OCI-LY1 (cell line): ENCODE results near the gene INPP5K.
A peak's percentile ranks its signal among the peaks of the same experiment; 100 is the strongest.
"Not testable (repeated sequence)": the region's sequence is repeated elsewhere in the genome, so short reads cannot be mapped to it uniquely, and the experiment has no call there.

Experiments
- H2AFZ ChIP-seq: fragments of 200-600 bp; sonication (generic), shearing (Covaris generic); 2 replicates; pipeline ENCODE4 v1.6.0; 2014; ENCODE audit warnings: antibody characterized with exemption, mild to moderate bottlenecking, low read length
- H3F3A ChIP-seq: fragments of 200-600 bp; sonication (generic), shearing (Covaris generic); 2 replicates; pipeline ENCODE4 v1.6.0; 2014; ENCODE audit warnings: mild to moderate bottlenecking, antibody characterized with exemption, low read length, moderate library complexity; ENCODE audit not compliant: insufficient read depth
- H3K27ac ChIP-seq: fragments of 200-600 bp; sonication (generic); 2 replicates; pipeline ENCODE4 v1.5.1; 2014; ENCODE audit warnings: low read length, mixed run types, mild to moderate bottlenecking, low read depth; ENCODE audit not compliant: poor library complexity, severe bottlenecking
- H3K27me3 ChIP-seq: fragments of 200-600 bp; sonication (generic); 2 replicates; pipeline ENCODE4 v1.6.0; 2014; ENCODE audit warnings: antibody characterized with exemption, mild to moderate bottlenecking, low read length, moderate library complexity; ENCODE audit not compliant: insufficient read depth
- H3K36me3 ChIP-seq: fragments of 200-600 bp; sonication (generic); 2 replicates; pipeline ENCODE4 v1.6.1; 2014; ENCODE audit warnings: mild to moderate bottlenecking, antibody characterized with exemption, low read length, moderate library complexity, mixed read lengths; ENCODE audit not compliant: insufficient read depth
- H3K4me1 ChIP-seq: fragments of 200-600 bp; sonication (generic); 2 replicates; pipeline ENCODE4 v1.5.1; 2014; ENCODE audit warnings: mild to moderate bottlenecking, low read length, moderate library complexity; ENCODE audit not compliant: insufficient read depth, severe bottlenecking
- H3K4me2 ChIP-seq: fragments of 200-600 bp; sonication (generic), shearing (Covaris generic); 2 replicates; pipeline ENCODE4 v1.6.1; 2014; ENCODE audit warnings: low read length
- H3K4me3 ChIP-seq: fragments of 200-600 bp; sonication (generic); 2 replicates; pipeline ENCODE4 v1.5.1; 2014; ENCODE audit warnings: low read length, low read depth, mild to moderate bottlenecking, mixed read lengths; ENCODE audit not compliant: poor library complexity, severe bottlenecking
- H3K79me2 ChIP-seq: fragments of 200-600 bp; shearing (Covaris generic); 2 replicates; pipeline ENCODE4 v1.6.1; 2016; ENCODE audit warnings: mixed run types, low read length, mixed read lengths; ENCODE audit not compliant: insufficient read depth
- H3K9ac ChIP-seq: fragments of 200-600 bp; sonication (generic), shearing (Covaris generic); 2 replicates; pipeline ENCODE4 v1.6.1; 2014; ENCODE audit warnings: mild to moderate bottlenecking, low read length, mixed read lengths
- H3K9me2 ChIP-seq: fragments of 200-600 bp; sonication (generic), shearing (Covaris generic); 2 replicates; pipeline ENCODE4 v1.6.1; 2014; ENCODE audit warnings: low read depth, mild to moderate bottlenecking, low read length, mixed read lengths
- H3K9me3 ChIP-seq: fragments of 200-600 bp; shearing (Covaris generic); 2 replicates; pipeline ENCODE4 v1.6.1; 2014; ENCODE audit warnings: low read length, mixed read lengths
- H4K20me1 ChIP-seq: fragments of 200-600 bp; sonication (generic), shearing (Covaris generic); 2 replicates; pipeline ENCODE4 v1.6.0; 2016; ENCODE audit warnings: mild to moderate bottlenecking, low read length; ENCODE audit not compliant: insufficient read depth
- EZH2 ChIP-seq: fragments of 200-600 bp; sonication (generic), shearing (Covaris generic); IDR thresholded peaks from 2 replicates; pipeline ENCODE4 v1.8.0; 2017; ENCODE audit warnings: borderline replicate concordance, mixed run types, mild to moderate bottlenecking, antibody characterized with exemption, low read length, moderate library complexity, mixed read lengths
- TF ChIP-seq, protein P1 (sequence below): fragments of 200-600 bp; sonication (generic), shearing (Covaris generic); IDR thresholded peaks from 2 replicates; pipeline ENCODE4 v1.5.1; 2017; ENCODE audit warnings: mild to moderate bottlenecking, antibody characterized with exemption, low read length, moderate library complexity, mixed read lengths

The INPP5K gene

DNA sequence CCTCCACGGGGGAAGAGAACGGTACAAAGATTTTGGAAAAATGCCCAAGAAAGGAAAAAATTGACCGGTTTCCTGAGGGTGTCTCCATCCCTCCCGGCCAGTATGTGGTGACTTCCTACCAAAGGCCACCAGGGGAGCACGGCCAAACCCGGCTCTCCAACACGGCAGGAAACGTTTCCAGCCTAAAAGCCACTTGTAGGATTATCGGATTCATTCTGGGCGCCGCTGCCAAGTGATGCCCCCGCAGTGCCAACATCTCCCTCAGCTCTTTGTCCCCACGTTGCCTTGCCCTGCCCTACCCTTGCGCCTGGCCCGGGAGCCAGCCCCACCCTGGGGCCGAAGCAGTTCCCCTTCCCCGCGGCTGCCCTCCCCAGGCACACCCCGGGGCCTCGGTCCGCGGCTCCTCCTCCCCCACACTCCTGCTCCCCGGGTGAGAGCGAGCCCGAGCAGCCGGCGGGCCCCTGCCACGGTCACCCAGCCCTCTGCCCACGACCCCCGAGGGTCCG lies 61.1 kb downstream of the INPP5K start:
- H2AFZ ChIP-seq = no peak overlapping the region
- H3K27ac ChIP-seq = no peak overlapping the region
- H3K9ac ChIP-seq = peak overlapping the region; percentile 79
- H3K4me2 ChIP-seq = peak overlapping the region; percentile 99
- H3K9me2 ChIP-seq = no peaks in the 10 kb centered on the region
- no peaks in the 10 kb centered on the region for H3F3A ChIP-seq
- H3K79me2 ChIP-seq = peaks cover 45% of the 10 kb centered on the region
- peaks cover 17% of the 10 kb centered on the region; the same call in 1 of the 2 replicates for H3K36me3 ChIP-seq
- no peaks in the 10 kb centered on the region; the same call in 1 of the 2 replicates for H3K27me3 ChIP-seq
- H3K9me3 ChIP-seq = no peaks in the 10 kb centered on the region
- TF ChIP-seq EZH2 = no peak
- TF ChIP-seq, protein P1, sequence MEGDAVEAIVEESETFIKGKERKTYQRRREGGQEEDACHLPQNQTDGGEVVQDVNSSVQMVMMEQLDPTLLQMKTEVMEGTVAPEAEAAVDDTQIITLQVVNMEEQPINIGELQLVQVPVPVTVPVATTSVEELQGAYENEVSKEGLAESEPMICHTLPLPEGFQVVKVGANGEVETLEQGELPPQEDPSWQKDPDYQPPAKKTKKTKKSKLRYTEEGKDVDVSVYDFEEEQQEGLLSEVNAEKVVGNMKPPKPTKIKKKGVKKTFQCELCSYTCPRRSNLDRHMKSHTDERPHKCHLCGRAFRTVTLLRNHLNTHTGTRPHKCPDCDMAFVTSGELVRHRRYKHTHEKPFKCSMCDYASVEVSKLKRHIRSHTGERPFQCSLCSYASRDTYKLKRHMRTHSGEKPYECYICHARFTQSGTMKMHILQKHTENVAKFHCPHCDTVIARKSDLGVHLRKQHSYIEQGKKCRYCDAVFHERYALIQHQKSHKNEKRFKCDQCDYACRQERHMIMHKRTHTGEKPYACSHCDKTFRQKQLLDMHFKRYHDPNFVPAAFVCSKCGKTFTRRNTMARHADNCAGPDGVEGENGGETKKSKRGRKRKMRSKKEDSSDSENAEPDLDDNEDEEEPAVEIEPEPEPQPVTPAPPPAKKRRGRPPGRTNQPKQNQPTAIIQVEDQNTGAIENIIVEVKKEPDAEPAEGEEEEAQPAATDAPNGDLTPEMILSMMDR = peak; percentile 35
- H4K20me1 ChIP-seq = 0 out of 2 replicates have a peak, but pooled peaks cover 2% of the 10 kb centered on the region
- peak overlapping the region; percentile 88 for H3K4me3 ChIP-seq
- H3K4me1 ChIP-seq = peaks cover 25% of the 10 kb centered on the region

DNA sequence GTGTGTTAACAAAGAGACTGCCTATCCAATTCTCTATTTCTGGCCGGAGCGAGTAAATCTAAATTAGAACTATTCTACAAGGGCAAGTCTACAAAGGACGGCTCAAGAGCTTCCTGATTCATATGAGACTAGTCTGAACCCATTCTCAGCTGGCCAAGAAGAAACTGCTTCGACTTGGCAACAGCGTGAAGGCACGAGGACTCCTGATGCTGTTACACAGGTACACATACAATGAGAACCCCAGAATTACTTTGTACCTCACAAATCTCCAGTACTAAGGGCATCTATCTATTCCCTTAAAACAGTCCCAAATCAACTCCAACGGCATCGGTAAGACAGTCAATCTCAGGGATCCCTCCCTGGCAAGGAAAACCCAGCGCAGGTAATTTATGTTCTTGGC lies 61.9 kb downstream of the INPP5K start:
- no peaks in the 10 kb centered on the region for H3K9me3 ChIP-seq
- H3K4me2 ChIP-seq = peak overlapping the region; percentile 99
- TF ChIP-seq, protein P1 = no peak
- H3K36me3 ChIP-seq = peaks cover 17% of the 10 kb centered on the region; the same call in 1 of the 2 replicates
- H2AFZ ChIP-seq = no peak overlapping the region
- no peak overlapping the region for H3K27ac ChIP-seq
- peaks cover 51% of the 10 kb centered on the region for H3K79me2 ChIP-seq
- H3K9ac ChIP-seq = peak overlapping the region; percentile 79
- no peaks in the 10 kb centered on the region for H3K9me2 ChIP-seq
- peaks cover 25% of the 10 kb centered on the region for H3K4me1 ChIP-seq
- no peaks in the 10 kb centered on the region; the same call in 1 of the 2 replicates for H3K27me3 ChIP-seq
- H3K4me3 ChIP-seq = peak overlapping the region; percentile 88
- 0 out of 2 replicates have a peak, but pooled peaks cover 2% of the 10 kb centered on the region for H4K20me1 ChIP-seq
- H3F3A ChIP-seq = no peaks in the 10 kb centered on the region

DNA sequence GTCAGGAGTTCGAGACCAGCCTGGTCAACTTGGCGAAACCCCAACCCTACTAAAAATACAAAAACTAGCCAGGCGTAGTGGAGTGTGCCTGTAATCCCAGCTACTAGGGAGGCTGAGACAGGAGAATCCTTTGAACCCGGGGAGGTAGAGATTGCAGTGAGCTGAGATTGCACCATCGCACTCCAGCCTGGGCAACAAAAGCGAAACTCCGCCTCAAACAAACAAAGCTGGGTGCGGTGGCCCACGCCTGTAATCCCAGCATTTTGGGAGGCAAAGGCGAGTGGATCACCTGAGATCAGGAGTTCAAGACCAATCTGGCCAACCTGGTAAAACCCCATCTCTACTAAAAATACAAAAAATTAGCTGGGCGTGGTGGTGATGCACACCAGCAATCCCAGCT lies 62.7 kb downstream of the INPP5K start:
- not testable (repeated sequence) for H4K20me1 ChIP-seq, H3F3A ChIP-seq, H3K4me2 ChIP-seq, H3K27me3 ChIP-seq, H3K9me3 ChIP-seq, H3K9ac ChIP-seq, H3K27ac ChIP-seq, H3K9me2 ChIP-seq, H3K4me3 ChIP-seq, H2AFZ ChIP-seq
- H3K36me3 ChIP-seq = peaks cover 25% of the 10 kb centered on the region; the same call in 1 of the 2 replicates
- peaks cover 59% of the 10 kb centered on the region for H3K79me2 ChIP-seq
- H3K4me1 ChIP-seq = peaks cover 25% of the 10 kb centered on the region

DNA sequence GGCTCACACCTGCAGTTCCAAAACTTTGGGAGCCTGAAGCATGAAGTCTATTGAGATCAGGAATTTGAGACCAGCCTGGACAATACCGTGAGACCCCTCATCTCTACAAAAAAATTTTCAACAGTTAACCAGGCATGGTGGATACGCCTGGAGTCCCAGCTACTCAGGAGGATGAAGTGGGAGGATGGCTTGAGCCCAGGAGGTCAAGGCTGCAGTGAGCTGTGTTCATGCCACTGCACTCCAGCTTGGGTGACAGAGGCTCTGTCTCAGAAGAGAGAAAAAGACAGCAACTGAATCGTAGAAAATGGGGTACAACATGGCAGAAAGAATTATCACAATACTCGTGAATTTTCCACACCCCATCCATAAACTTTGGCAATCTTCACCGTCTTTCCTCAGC lies 63.6 kb downstream of the INPP5K start:
- Histone ChIP-seq H3K9me2 (no peaks in the 10 kb centered on the region), H3K27ac (no peak overlapping the region), H3K36me3 (peaks cover 32% of the 10 kb centered on the region), H3K9ac (no peak overlapping the region), H3K4me3 (no peak overlapping the region), H3K79me2 (peaks cover 68% of the 10 kb centered on the region), H3F3A (no peaks in the 10 kb centered on the region), H3K4me2 (no peak overlapping the region), H4K20me1 (0 out of 2 replicates have a peak, but pooled peaks cover 2% of the 10 kb centered on the region), H2AFZ (no peak overlapping the region), H3K9me3 (no peaks in the 10 kb centered on the region), H3K27me3 (no peaks in the 10 kb centered on the region; the same call in 1 of the 2 replicates), H3K4me1 (peaks cover 25% of the 10 kb centered on the region)
- TF ChIP-seq EZH2 = no peak
- TF ChIP-seq, protein P1 = no peak

DNA sequence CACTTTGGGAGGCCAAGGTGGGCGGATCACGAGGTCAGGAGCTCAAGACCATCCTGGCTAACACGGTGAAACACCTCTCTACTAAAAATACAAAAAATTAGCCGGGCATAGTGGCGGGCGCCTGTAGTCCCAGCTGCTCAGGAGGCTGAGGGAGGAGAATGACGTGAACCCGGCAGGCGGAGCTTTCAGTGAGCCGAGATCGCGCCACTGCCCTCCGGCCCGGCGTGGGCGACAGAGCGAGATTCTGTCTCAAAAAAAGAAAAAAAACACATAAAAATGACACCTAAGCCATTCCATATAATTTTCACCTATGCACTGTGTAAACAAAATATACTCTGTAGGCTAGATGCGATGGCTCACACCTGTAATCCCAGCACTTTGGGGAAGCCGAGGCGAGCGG lies 66.2 kb downstream of the INPP5K start:
- not testable (repeated sequence) for H3K9me2 ChIP-seq, H3K9me3 ChIP-seq, H4K20me1 ChIP-seq, H3F3A ChIP-seq, H3K27me3 ChIP-seq, H3K9ac ChIP-seq, H2AFZ ChIP-seq, H3K4me3 ChIP-seq, H3K4me2 ChIP-seq, H3K27ac ChIP-seq
- H3K36me3 ChIP-seq = peaks cover 33% of the 10 kb centered on the region
- H3K4me1 ChIP-seq = peaks cover 19% of the 10 kb centered on the region
- peaks cover 86% of the 10 kb centered on the region for H3K79me2 ChIP-seq
